K562 (cell line): ENCODE measurements around the gene FCHO2. TPM values are rescaled to one million over a fixed set of nuclear protein-coding genes. Genes with fewer than 3 reads are reported as not detected.

ENCODE experiments used
- ATAC-seq: fragments of 200-7000 bp; cut with Tn5 transposase; 3 replicates; pipeline ENCODE4 v1.9.1; 2020; ENCODE audit warnings: moderate library complexity
- BruUV-seq: library from RNA; stranded (reverse); fragments of 400-500 nt; replicated peaks from 2 replicates; lab custom pipeline; 2021; lab: Mats Ljungman, UMichigan
- CTCF ChIA-PET: fragments of 300-600 bp; formaldehyde crosslinking; extraction: SDS; loops from one replicate; lab custom pipeline; 2021; ENCODE audit warnings: low intra/inter-chr PET ratio; lab: Yijun Ruan, JAX
- POLR2A ChIA-PET: fragments of 300-600, 350-650 bp; sonication (Branson Sonifier 250); formaldehyde crosslinking; extraction: SDS; loops from one replicate; lab custom pipeline; 2021; ENCODE audit warnings: antibody characterized with exemption, inconsistent platforms; lab: Yijun Ruan, JAX
- DNase-seq, 4 experiments: peaks; one replicate each; pipeline versions ENCODE4 v3.0.0 to v3.0.0-alpha.2; 2011 to 2018; ENCODE audit warnings: low spot score in 3 of 4, mixed read lengths in 3 of 4; ENCODE audit errors: extremely low read depth in 1 of 4
- FAIRE-seq: peaks from 2 replicates; lab custom pipeline; 2011; peaks lifted over from hg19 to GRCh38; lab: Jason Lieb, UNC
- H2AFZ ChIP-seq: 2 replicates; pipeline ENCODE4 v1.6.0; 2011; ENCODE audit warnings: low read depth, low read length, control low read depth, inconsistent platforms
- H3K27ac ChIP-seq: fragments of 200-600 bp; 3 replicates; pipeline ENCODE4 v1.8.0; 2011; ENCODE audit warnings: low read depth, mild to moderate bottlenecking, control low read depth, inconsistent platforms, low read length, moderate library complexity, mixed read lengths; ENCODE audit errors: extremely low read depth
- H3K27me3 ChIP-seq, 2 experiments: fragments of 300-600 bp in 1 of 2; 2 replicates in 1 of 2; 3 replicates in 1 of 2; pipeline versions ENCODE4 v1.6.0 to v1.8.0; 2011; ENCODE audit warnings: inconsistent platforms in 2 of 2, low read length in 2 of 2, mild to moderate bottlenecking in 1 of 2, mixed read lengths in 1 of 2, moderate library complexity in 1 of 2; ENCODE audit not compliant: control insufficient read depth in 2 of 2, insufficient read depth in 2 of 2
- H3K36me3 ChIP-seq: fragments of 300-600 bp; 3 replicates; pipeline ENCODE4 v1.8.0; 2011; ENCODE audit warnings: mild to moderate bottlenecking, low read length, inconsistent platforms; ENCODE audit not compliant: control insufficient read depth, insufficient read depth
- H3K4me1 ChIP-seq, 2 experiments: fragments of 200-600 bp in 1 of 2; replicated peaks in 1 of 2; 2 replicates in 1 of 2; 3 replicates in 1 of 2; pipeline versions ENCODE4 v1.5.1 to v1.8.0; 2011; ENCODE audit warnings: inconsistent platforms in 2 of 2, low read length in 2 of 2, mild to moderate bottlenecking in 1 of 2, mixed read lengths in 1 of 2, moderate library complexity in 1 of 2; ENCODE audit not compliant: control insufficient read depth in 2 of 2, insufficient read depth in 2 of 2
- H3K4me2 ChIP-seq: 2 replicates; pipeline ENCODE4 v1.6.1; 2011; ENCODE audit warnings: low read length, control low read depth, inconsistent platforms, mixed read lengths; ENCODE audit not compliant: insufficient read depth
- H3K4me3 ChIP-seq: fragments of 200-600 bp; sonication (generic), shearing (Covaris generic); 2 replicates; pipeline ENCODE4 v1.5.1; 2016; ENCODE audit warnings: control low read depth, inconsistent platforms
- H3K79me2 ChIP-seq: fragments of 200-600 bp; 3 replicates; pipeline ENCODE4 v1.8.0; 2011; ENCODE audit warnings: low read length, inconsistent platforms; ENCODE audit not compliant: control insufficient read depth, insufficient read depth
- H3K9ac ChIP-seq, 2 experiments: 2 replicates each; pipeline versions ENCODE4 v1.6.0 to v1.6.1; 2011; ENCODE audit warnings: low read depth in 2 of 2, low read length in 2 of 2, control low read depth in 1 of 2, inconsistent platforms in 1 of 2, mild to moderate bottlenecking in 1 of 2, mixed read lengths in 1 of 2; ENCODE audit not compliant: insufficient read depth in 1 of 2
- H3K9me1 ChIP-seq: one replicate; pipeline ENCODE4 v1.6.0; 2011; ENCODE audit warnings: inconsistent platforms, mild to moderate bottlenecking, low read length, moderate library complexity; ENCODE audit not compliant: control insufficient read depth, insufficient read depth
- H3K9me3 ChIP-seq: replicated peaks from 2 replicates; pipeline ENCODE4 v1.5.1; 2011; ENCODE audit warnings: low read depth, low read length, inconsistent platforms; ENCODE audit not compliant: control insufficient read depth, insufficient read depth
- H4K20me1 ChIP-seq: replicated peaks from 2 replicates; pipeline ENCODE4 v1.6.1; 2011; ENCODE audit warnings: low read length, inconsistent platforms, mixed read lengths; ENCODE audit not compliant: control insufficient read depth, insufficient read depth
- RCOR1 ChIP-seq, 2 experiments: IDR thresholded peaks; 2 replicates each; pipeline ENCODE4 v1.6.1; 2012; ENCODE audit warnings: low read depth in 2 of 2, low read length in 2 of 2, borderline replicate concordance in 1 of 2, improper control_type of control experiment in 1 of 2
- SMARCE1 ChIP-seq: fragments of 450-650 bp; IDR thresholded peaks from 2 replicates; pipeline ENCODE4 v1.7.1; 2016; ENCODE audit warnings: mild to moderate bottlenecking
- WGBS: fragments of 100-300 bp; shearing (Covaris generic); methylation state at CpG from one replicate; pipeline ENCODE4 v1.1.6; 2016; ENCODE audit warnings: low coverage, mixed read lengths; ENCODE audit not compliant: insufficient coverage; ENCODE audit errors: missing lambda C conversion rate; 5-methylcytosine and 5-hydroxymethylcytosine counted together
- in situ Hi-C: fragments of 300-500 bp; cut with MboI; formaldehyde crosslinking; loops from 4 replicates; pipeline ENCODE4 v1.15.0; 2018; ENCODE audit warnings: inconsistent platforms, mixed read lengths
- intact Hi-C: fragments of 100-400 bp; cut with micrococcal nuclease; formaldehyde crosslinking; loops from 2 replicates; pipeline ENCODE4 v1.14.2; 2022
- polyA plus RNA-seq, 8 experiments: library from polyadenylated mRNA; depleted of rRNA in 4 of 8; stranded (reverse) in 5 of 8; unstranded in 3 of 8; fragments of >200 nt; fragmentation: Nextera tagmentation in 2 of 8; fragmentation: Illumina TruSeq in 1 of 8; extraction: Ambion mirVana in 2 of 8; extraction: Trizol in 1 of 8; gene quantifications; 2 replicates each; pipeline versions ENCODE4 v1.2.1 to v1.2.3, GENCODE V29; 2011 to 2014; ENCODE audit warnings: inconsistent platforms in 1 of 8, missing spikeins in 1 of 8
- total RNA-seq, 7 experiments: library from RNA; depleted of rRNA in 6 of 7; stranded (reverse); fragments of >200 nt in 6 of 7; fragmentation: Illumina TruSeq in 2 of 7; extraction: Trizol in 2 of 7; gene quantifications; 2 replicates each; pipeline versions ENCODE4 v1.2.1 to v1.2.3, GENCODE V29; 2011 to 2021; ENCODE audit warnings: low replicate concordance in 1 of 7

The FCHO2 gene
- total and polyA plus RNA-seq, 9 of the 15 experiments (the other 6 are each of a cell fraction or from before 2014, with no cell fraction given) = 4.4 to 13.4 (median 8.3) TPM

DNA sequence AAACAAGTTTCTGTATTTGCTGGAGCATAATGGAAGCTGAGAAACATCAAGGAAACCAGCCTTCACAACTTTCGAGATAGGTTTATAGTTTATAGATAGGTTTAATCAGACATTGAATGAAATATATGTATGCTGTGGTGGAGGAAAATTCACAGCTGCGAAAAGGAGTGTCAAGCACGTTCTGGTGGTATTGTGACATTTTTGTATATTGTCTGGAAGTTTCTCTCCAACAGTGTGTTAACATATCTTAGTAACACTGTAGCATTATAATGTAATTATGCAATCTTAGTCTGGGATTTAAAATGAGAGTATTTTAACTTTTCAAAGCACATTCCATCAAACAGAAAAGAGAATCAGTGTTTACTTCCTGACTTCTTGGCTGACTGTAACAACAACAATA lies 50.0 kb downstream of the FCHO2 start:
- no peaks in the 10 kb centered on the region for H3K9me3 ChIP-seq
- H4K20me1 ChIP-seq = no peaks in the 10 kb centered on the region
- intact Hi-C loops (no loop called here), in situ Hi-C loops (no loop called here)
- DNase-seq (no peak), FAIRE-seq (no peak), ATAC-seq (no peak)
- no peaks in the 10 kb centered on the region for H3K9me1 ChIP-seq
- no TSS peak for BruUV-seq
- H3K27ac ChIP-seq = no peak overlapping the region
- 89% methylated on average over 3 of the region's 3 CpGs for WGBS
- no peaks in the 10 kb centered on the region for H3K79me2 ChIP-seq
- H3K4me2 ChIP-seq = no peak overlapping the region
- H3K27me3 ChIP-seq = no peaks in the 10 kb centered on the region
- ChIA-PET POLR2A (interaction anchor here (1.1 kb wide), 2 partner anchors 45 to 79 kb away, joined by 3 read pairs; no protein-coding TSS in a partner anchor), CTCF (no interaction called here)
- H2AFZ ChIP-seq = no peak overlapping the region
- no peak overlapping the region for H3K4me3 ChIP-seq
- H3K4me1 ChIP-seq = no peaks in the 10 kb centered on the region
- H3K36me3 ChIP-seq = peaks cover 5% of the 10 kb centered on the region; the same call in 1 of the 3 replicates
- H3K9ac ChIP-seq = no peak overlapping the region
- TF ChIP-seq RCOR1 (IDR thresholded peaks at IDR 0.05; ENCODE audit: borderline replicate concordance in 1 of 2, low read depth in 2 of 2, low read length in 2 of 2) = no peak

GRCh38 chr5:73007051-73007450 lies 51.2 kb downstream of the FCHO2 start:
- Histone ChIP-seq H3K27me3 (no peaks in the 10 kb centered on the region), H3K9ac (no peak overlapping the region), H3K36me3 (peaks cover 5% of the 10 kb centered on the region; the same call in 1 of the 3 replicates), H3K4me1 (no peaks in the 10 kb centered on the region), H3K4me2 (no peak overlapping the region), H2AFZ (no peak overlapping the region), H4K20me1 (no peaks in the 10 kb centered on the region), H3K9me1 (no peaks in the 10 kb centered on the region), H3K9me3 (no peaks in the 10 kb centered on the region), H3K4me3 (no peak overlapping the region), H3K79me2 (no peaks in the 10 kb centered on the region), H3K27ac (no peak overlapping the region)
- 98% methylated on average over 4 of the region's 4 CpGs for WGBS
- intact Hi-C loops = no loop called here
- FAIRE-seq = peak; percentile 11
- ChIA-PET POLR2A (interaction anchor here (0.7 kb wide), 1 partner anchor 52 kb away, joined by 3 read pairs; the partner anchor contains the start of gene FCHO2), CTCF (no interaction called here)
- in situ Hi-C loops = no loop called here
- no peak for TF ChIP-seq SMARCE1
- no peak for DNase-seq
- BruUV-seq = no TSS peak
- no peak for ATAC-seq
